Skeletal muscle tissue (tissue), 4 donors: Measurements from ENCODE around the gene ADCYAP1R1. TPM values are rescaled to one million over a fixed set of nuclear protein-coding genes. Genes with fewer than 3 reads are reported as not detected.

Source experiments
- H3K27ac ChIP-seq: one replicate; pipeline ENCODE4 v1.7.0; 2013; ENCODE audit warnings: mild to moderate bottlenecking, low read depth, low read length, inconsistent platforms
- H3K27me3 ChIP-seq, 3 donors: one replicate each; pipeline ENCODE4 v1.7.0; 2013; ENCODE audit warnings: low read length in 3 of 3; ENCODE audit not compliant: control insufficient read depth in 3 of 3, insufficient read depth in 3 of 3
- H3K36me3 ChIP-seq, 3 donors: one replicate each; pipeline ENCODE4 v1.7.0; 2013; ENCODE audit warnings: low read length in 3 of 3; ENCODE audit not compliant: control insufficient read depth in 3 of 3, insufficient read depth in 3 of 3
- H3K4me1 ChIP-seq, 3 donors: one replicate each; pipeline ENCODE4 v1.7.0; 2013; ENCODE audit warnings: low read length in 3 of 3, mild to moderate bottlenecking in 3 of 3; ENCODE audit not compliant: control insufficient read depth in 3 of 3, insufficient read depth in 3 of 3
- H3K4me3 ChIP-seq, 3 donors: one replicate each; pipeline ENCODE4 v1.7.0; 2013; ENCODE audit warnings: low read length in 3 of 3
- H3K9ac ChIP-seq, 3 donors: one replicate each; pipeline ENCODE4 v1.7.0; 2013; ENCODE audit warnings: low read length in 3 of 3, mild to moderate bottlenecking in 3 of 3, moderate library complexity in 2 of 3, low read depth in 1 of 3
- H3K9me3 ChIP-seq, 3 donors: one replicate each; pipeline ENCODE4 v1.7.0; 2013; ENCODE audit warnings: low read length in 3 of 3; ENCODE audit not compliant: control insufficient read depth in 3 of 3
- total RNA-seq: library from RNA; depleted of rRNA; stranded (reverse); fragments of >200 nt; gene quantifications from one replicate; pipeline ENCODE4 v1.2.3, GENCODE V29; 2014
- donor health status: Osteomylitis.

The ADCYAP1R1 gene
- total RNA-seq, 1 donor from 2014 or later = 7.8 TPM

DNA sequence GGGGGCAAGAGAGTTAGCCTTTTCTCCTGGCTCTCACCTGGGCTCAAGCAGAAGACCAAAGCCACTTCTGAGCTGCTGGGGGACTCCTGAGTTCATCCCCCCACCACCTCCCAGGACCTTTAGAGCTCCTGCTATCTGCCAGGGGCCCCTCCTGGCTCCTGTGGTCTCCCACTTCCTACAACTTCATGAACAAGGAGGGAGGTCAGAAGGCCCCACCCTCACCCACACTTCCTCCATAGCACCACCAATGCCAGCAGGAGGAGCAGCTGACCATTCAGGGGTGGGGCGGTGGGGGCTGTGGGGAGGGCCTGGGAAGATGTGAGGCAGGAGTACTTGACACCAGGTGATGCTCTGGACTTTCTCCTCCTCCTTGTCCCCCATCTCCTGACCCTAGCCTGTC lies 32.6 kb upstream of the ADCYAP1R1 start:
- H3K36me3 ChIP-seq = no peaks in the 10 kb centered on the region
- H3K9me3 ChIP-seq = no peaks in the 10 kb centered on the region
- peaks cover 0 to 5% (median 0%) of the 10 kb centered on the region in 3 donors for H3K27me3 ChIP-seq
- H3K4me3 ChIP-seq = no peak overlapping the region
- H3K9ac ChIP-seq = no peak overlapping the region
- no peak overlapping the region for H3K27ac ChIP-seq
- H3K4me1 ChIP-seq = no peaks in the 10 kb centered on the region

DNA sequence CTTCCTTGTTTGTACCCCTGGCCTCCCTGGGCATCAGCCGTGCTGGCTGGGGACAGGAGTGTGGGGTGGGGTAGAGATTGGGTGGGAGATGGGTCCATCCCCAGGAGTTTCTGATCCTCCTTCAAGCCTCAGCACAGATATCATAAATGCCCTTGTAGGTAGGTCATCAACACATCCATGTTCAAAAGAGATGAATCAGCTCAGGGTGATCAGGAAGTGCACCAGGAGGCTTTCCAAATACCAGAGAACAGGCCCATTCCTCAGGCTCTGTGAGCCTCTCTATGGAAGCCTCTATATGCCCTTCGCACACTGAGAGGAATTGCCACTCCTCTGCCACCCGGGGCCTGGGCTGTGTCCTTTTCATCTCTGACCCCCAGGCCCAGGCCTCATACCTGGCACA lies 31.9 kb upstream of the ADCYAP1R1 start:
- Histone ChIP-seq H3K4me3 (no peak overlapping the region), H3K9ac (no peak overlapping the region), H3K36me3 (no peaks in the 10 kb centered on the region), H3K27me3 (peaks cover 0 to 5% (median 0%) of the 10 kb centered on the region in 3 donors), H3K4me1 (no peaks in the 10 kb centered on the region), H3K9me3 (no peaks in the 10 kb centered on the region), H3K27ac (no peak overlapping the region)

DNA sequence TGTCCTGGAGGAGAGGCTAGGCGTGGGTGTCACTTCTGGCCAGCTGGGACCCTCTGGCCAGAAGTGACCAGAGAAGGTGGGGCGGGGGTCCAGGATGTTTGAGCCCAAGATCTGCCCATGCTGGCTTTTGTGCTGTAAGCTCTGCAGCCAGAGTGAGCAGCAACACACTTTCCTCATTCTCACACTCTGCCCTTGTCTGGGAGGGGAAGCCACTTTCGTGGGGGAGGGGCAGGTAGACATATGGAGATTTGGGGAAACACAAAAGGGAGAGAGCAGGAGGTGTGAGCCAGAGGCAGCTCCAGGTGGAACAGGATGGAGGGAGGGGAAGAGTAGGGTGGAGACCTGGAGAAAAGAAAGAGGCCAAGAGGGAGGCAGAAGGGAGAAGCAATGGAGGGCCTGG lies 31.5 kb upstream of the ADCYAP1R1 start:
- peaks cover 0 to 5% (median 0%) of the 10 kb centered on the region in 3 donors for H3K27me3 ChIP-seq
- no peaks in the 10 kb centered on the region for H3K36me3 ChIP-seq
- H3K27ac ChIP-seq = no peak overlapping the region
- no peak overlapping the region for H3K9ac ChIP-seq
- H3K4me3 ChIP-seq = no peak overlapping the region
- no peaks in the 10 kb centered on the region for H3K4me1 ChIP-seq
- no peaks in the 10 kb centered on the region for H3K9me3 ChIP-seq

DNA sequence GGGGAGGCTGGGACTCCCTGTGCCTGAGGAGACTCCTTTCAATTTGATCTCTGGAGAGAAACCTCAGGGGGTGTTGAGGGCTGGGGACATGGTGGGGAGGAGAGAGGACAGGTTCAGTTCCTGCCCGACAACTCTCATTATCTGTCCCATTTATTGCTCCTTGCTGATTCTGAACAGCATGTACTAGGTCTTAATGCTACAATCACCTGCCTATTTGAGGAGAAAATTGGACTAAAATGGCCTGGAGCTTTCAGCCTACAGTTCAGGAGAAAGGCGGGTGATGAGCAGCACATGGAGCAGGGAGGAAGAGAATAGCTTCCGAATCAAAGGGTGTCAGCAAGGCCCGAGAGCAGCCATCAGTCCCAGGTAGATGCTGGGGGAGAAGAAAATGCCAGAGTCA lies 30.0 kb upstream of the ADCYAP1R1 start:
- no peaks in the 10 kb centered on the region for H3K9me3 ChIP-seq
- H3K36me3 ChIP-seq = no peaks in the 10 kb centered on the region
- no peak overlapping the region for H3K9ac ChIP-seq
- peaks cover 0 to 2% (median 0%) of the 10 kb centered on the region in 3 donors for H3K4me1 ChIP-seq
- H3K4me3 ChIP-seq = no peak overlapping the region
- no peak overlapping the region for H3K27ac ChIP-seq
- no peaks in the 10 kb centered on the region for H3K27me3 ChIP-seq

DNA sequence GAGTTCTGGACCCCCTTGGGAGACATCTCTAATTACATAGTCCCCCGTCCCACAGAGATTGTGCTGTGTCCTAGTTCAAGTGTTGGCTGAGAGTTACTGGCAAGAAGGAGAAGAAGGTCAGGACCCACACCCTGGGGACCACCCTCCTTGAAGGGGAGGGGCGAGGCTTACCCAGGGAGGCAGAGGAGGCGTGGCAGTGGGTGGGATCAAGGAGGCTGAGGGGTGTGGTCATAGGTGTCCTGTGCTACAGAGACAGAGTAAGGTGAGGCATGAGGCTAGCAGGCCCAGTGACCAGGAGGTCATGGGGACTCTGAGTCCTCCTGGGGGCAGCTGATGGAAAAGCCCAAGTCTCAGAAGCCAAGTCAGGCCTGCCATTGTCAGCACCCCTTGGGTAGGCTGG lies 29.4 kb upstream of the ADCYAP1R1 start:
- H3K9me3 ChIP-seq = no peaks in the 10 kb centered on the region
- H3K4me1 ChIP-seq = peaks cover 0 to 2% (median 2%) of the 10 kb centered on the region in 3 donors
- no peaks in the 10 kb centered on the region for H3K27me3 ChIP-seq
- H3K36me3 ChIP-seq = no peaks in the 10 kb centered on the region
- no peak overlapping the region for H3K9ac ChIP-seq
- no peak overlapping the region for H3K4me3 ChIP-seq
- H3K27ac ChIP-seq = no peak overlapping the region

DNA sequence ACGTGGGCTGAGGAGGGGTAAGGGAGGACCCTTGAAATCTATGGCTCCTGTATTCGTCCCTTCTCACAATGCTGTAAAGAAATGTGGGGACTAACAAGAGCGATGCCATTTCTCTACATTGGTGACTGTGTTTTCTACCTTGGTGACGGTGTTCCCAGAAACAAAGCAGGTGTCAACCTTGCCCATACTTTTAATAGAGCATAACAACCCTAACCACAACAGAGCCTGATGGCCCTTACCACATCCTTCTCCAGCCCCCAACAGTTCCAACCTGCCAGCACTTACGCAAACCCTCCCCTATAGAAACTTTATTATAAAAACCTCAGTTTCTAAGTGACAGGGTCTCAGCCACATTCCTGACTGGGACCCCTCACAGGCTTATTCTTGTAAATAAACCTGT lies 28.2 kb upstream of the ADCYAP1R1 start:
- Histone ChIP-seq H3K4me1 (peaks cover 0 to 2% (median 2%) of the 10 kb centered on the region in 3 donors), H3K4me3 (no peak overlapping the region), H3K27ac (no peak overlapping the region), H3K9me3 (no peaks in the 10 kb centered on the region), H3K9ac (no peak overlapping the region), H3K27me3 (peaks cover 0 to 4% (median 0%) of the 10 kb centered on the region in 3 donors), H3K36me3 (no peaks in the 10 kb centered on the region)

DNA sequence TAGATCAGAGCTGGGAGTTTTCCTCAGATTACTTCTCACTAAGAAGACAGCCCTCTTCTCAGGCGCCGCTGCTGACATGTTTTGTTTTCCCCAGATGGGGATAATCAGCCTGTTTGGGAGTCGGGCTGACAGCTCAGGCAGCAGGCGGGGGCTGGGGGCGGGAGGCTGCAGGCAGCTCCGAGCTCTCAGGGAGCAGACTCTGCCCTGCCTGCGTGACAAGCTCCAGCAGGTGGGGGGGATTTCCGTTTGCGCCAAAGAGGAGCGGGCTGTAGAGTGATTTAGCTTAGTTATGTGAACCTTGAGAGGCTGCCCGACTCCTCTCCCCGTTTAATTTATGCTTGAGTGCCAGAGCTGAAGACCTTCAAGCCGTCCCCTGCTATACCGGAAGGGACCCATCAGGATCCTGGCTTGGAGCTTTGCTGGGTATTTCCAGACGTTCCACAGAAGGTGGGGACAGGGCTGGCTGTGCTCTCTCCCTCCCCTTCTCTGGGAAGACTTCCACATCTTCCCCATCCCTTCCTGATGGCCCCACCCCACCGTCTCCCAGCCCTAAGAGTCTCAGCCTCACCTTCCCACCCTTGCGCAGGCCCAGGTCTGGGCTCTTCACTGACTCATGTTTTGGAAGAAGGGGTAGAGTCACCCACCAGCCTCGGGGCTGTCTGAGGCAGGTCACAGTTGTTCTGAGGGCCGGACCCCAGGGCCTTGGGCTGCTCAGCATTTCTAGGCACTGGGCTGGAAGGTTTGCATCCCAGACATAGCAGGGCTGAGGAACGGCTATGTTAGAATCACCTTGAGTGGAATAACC lies 24.7 kb upstream of the ADCYAP1R1 start:
- Histone ChIP-seq H3K4me3 (no peak overlapping the region), H3K27ac (no peak overlapping the region)

DNA sequence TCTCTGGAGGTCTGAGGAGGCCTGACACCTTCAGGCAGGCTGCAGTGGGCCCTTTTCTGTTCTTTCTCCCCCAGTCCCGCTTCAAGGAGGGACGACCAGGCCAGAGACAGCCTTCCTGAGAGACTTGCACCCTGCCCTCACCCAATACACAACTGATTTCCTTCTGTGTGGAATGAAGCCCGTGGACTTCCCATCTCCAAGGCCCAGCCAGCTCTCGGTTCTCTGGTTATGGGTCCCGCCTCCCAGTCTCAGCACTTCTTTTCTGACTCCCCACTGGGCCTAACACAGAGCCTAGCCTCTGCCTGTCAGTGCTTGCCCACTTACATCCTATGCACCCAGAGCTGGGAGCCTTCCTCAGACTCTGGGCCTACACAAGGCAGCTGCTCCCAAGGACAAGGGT lies 24.1 kb upstream of the ADCYAP1R1 start:
- H3K9me3 ChIP-seq = no peaks in the 10 kb centered on the region
- no peak overlapping the region for H3K9ac ChIP-seq
- H3K4me1 ChIP-seq = peaks cover 0 to 2% (median 2%) of the 10 kb centered on the region in 3 donors
- no peaks in the 10 kb centered on the region for H3K36me3 ChIP-seq
- peaks cover 0 to 4% (median 0%) of the 10 kb centered on the region in 3 donors for H3K27me3 ChIP-seq
- no peak overlapping the region for H3K27ac ChIP-seq
- H3K4me3 ChIP-seq = no peak overlapping the region

More for the DNA sequence above, 24.7 kb upstream of the ADCYAP1R1 start:
- H3K4me1 ChIP-seq = peaks cover 0 to 2% (median 2%) of the 10 kb centered on the region in 3 donors
- no peaks in the 10 kb centered on the region for H3K9me3 ChIP-seq
- no peak overlapping the region for H3K9ac ChIP-seq
- peaks cover 0 to 4% (median 0%) of the 10 kb centered on the region in 3 donors for H3K27me3 ChIP-seq
- no peaks in the 10 kb centered on the region for H3K36me3 ChIP-seq

DNA sequence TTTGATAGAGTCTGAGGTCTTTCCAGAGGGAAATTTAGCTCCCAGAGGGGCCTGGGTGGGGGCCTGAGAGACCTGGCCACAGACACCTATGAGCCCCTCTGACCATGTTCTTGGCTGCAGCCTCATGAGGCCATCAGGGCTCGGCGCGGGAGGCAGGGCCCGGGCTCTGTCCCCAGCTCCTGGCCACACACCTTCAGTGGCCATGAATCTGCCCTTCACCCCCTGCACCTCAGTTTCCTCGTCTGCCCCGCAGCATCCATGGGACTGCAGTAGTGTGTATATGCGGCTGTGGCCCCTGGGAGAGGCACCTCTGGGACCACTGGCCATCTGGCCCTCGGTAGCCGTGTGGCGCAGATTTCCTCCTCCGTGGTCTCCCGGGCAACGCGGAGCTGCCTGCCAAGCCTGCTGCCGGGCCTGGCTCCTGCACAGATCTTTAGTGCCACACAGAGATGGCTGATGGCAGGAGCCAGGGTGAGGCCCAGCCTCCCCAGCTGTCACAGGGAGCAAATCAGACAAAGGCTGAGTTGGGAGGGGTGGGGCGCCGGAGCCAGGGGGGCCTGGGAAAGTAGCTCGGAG lies 23.6 kb upstream of the ADCYAP1R1 start:
- no peak overlapping the region for H3K4me3 ChIP-seq
- peaks cover 0 to 2% (median 2%) of the 10 kb centered on the region in 3 donors for H3K4me1 ChIP-seq
- H3K36me3 ChIP-seq = no peaks in the 10 kb centered on the region
- peaks cover 0 to 4% (median 0%) of the 10 kb centered on the region in 3 donors for H3K27me3 ChIP-seq
- no peaks in the 10 kb centered on the region for H3K9me3 ChIP-seq
- H3K9ac ChIP-seq = no peak overlapping the region
- H3K27ac ChIP-seq = no peak overlapping the region
